SIG-M5 (cell line): ENCODE data around the gene TMEM255B.
"Not testable (repeated sequence)": the region's sequence is repeated elsewhere in the genome, so short reads cannot be mapped to it uniquely, and the experiment has no call there.

Experiments used
- DNase-seq: peaks from one replicate; lab custom pipeline; 2025; lab: John Stamatoyannopoulos, UW

The TMEM255B gene

DNA sequence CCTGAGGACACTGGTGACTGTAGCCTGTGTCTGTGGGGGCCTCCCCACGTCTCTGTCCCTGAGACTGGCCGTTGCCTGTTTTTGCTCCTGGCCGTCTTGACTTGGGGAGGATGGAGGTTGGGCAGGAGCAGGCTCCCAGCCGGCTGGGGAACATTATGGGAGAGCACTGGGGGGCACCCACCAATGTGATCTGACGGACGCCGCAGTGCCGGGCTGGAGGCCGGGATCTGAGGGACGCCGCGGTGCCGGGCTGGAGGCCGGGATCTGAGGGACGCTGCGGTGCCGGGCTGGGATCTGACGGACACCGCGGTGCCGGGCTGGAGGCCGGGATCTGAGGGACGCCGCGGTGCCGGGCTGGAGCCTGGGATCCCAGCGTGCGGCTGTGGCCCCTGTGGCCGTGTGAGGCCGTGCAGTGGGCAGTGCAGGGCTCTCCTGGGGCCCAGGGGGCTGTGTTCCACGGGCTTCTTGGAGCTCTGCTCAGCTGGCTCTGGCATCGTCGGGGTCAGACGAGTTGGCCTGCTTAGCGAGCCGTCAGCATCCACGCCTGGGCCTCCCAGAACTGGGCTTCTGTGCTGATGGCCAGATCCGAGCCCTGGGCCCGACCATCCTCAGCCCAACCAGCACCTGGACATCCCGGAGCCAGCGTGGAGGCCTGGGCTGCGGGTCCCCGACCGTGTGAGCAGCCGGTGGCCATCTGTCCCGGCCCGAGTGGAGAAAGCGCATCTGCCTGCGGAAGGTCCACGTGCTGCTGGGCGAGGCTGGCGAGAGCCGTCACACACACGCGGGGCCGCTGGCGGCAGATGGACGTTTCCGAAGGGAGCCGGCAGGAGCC lies 59.0 kb downstream of the TMEM255B start:
- DNase-seq = no peak

DNA sequence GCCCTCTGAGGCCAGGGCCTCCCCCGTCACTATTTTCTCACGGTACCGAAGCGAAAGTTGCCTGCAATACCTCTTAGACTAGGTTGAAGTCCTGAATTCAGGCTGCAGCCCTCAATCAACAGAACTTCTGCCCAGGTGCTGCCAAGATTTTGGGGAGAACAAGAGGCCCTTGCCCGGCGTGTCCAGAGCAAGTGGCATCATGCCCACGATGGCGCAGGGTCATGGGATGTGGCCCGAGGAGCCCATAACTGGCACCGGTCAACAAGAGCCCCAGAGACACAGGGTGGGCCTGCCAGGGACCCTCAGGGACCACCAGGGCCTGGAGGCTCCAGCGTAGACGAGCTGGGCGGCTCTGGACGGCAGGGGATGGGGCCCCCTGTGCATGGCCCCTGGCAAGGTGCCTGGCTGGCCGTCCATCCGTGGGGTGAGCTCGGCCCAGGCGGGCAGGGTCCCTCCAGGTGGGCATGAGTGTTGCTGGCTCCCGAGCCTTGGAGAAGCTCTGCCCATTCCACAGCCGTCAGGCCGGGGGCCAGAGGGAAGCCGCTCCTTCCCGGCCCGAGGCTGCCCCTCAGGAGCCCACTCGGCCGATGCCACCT lies 59.8 kb downstream of the TMEM255B start:
- DNase-seq = no peak

DNA sequence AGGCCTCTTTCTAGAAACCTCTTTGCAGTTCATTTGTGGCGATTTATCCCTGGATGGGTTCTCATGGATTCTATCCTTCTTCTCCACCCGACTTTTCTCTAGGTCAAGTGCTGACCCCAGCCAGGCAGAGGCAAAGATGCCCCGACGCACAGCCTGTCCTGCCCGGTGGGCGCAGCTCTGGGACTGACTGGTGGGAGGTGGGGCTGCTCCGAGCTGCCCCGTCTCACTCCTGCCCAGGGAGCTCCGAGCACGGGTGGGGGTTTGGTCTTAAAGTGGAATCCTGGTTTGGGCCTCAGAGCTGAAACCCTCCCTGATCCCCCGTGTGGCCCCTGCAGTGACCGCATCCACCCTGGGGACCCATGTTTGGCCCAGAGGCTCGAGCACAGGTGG lies 60.3 kb downstream of the TMEM255B start:
- DNase-seq = no peak

DNA sequence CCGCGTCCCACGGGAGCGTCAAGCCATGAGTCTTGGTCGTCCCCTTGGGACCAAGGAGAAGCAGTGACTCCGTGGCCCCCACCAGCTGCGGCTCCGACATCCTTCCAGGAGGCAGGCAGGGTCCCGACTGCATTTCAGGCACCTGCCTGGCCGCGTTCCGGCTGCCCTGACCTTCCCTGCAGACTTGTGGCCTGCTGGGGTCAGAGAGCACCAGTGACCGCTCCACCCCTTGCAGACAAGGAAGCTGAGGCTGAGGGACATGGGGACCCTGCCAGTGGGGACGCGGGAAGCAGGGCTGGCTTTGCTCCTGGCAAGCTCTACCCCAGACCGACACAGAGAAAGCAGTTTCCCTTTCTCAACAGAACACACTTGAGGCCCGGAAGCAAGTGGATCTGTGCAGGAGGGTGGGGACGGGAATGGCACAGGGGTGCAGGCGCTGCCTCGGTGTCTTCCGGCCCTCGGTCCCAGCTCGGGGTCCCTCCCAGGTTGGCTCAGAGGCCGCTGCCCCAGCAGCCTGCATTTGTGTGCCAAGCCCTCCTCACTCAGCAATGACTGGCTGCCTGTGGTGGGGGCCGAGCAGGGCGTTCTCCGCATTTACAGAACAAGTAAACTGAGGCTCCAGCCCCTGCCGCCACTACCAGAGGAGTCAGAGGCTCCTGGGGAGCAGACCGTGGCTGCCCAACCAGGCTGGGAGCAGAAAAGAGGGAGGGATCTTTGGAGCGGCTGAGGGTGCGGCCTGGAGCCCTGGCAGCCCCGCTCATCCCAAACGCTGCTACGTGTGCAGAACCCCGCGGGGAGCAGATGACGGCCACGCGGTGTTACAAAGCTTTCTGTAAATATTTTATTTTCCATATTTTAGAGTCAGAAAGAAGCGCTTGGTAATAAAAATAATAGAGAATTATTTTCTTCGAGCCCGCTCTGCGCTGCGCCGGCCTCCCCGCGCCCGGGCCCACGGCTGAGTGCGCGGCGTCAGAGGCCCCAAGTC lies 61.0 kb downstream of the TMEM255B start:
- DNase-seq = no peak

DNA sequence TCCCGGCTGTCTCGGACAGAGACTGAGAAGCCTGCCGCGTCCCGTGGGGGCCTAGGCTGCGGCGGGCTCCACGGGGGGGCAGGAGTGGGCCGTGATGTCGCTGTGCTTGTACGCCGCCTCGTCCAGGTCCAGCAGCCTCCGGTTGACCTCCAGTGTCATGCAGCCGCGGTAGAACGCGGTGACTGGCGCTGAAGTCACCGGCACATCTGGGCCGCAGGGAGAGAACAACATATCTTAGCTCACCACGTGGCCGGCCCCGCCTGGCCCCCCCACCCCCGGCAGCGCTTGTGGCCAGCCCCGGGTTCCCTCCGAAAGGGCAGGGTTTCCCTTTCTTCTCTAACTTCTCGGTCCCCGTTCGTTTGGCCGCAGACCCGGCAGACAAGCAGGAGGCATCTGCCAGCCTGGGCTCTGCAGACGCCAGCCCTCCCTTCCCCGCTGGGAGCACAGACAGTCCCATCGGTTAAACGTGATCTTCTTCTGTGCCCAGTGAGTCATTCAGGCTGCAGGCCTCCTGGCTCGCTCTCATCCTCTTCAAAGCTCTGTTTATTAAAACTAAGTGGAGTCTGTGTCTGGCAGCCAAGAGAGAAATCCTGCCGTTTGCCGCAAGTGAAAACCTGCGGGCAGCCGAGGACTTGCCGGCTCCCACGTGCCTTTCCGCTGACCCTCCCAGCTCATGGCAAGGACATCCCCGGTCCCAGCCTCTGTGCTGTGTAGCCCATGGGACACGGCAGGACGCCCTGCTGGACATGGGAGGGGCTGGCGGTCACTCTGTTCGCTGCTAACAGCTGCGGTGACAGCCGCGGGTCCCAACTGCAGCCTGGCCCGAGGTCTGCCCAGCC lies 62.0 kb downstream of the TMEM255B start:
- DNase-seq = no peak

DNA sequence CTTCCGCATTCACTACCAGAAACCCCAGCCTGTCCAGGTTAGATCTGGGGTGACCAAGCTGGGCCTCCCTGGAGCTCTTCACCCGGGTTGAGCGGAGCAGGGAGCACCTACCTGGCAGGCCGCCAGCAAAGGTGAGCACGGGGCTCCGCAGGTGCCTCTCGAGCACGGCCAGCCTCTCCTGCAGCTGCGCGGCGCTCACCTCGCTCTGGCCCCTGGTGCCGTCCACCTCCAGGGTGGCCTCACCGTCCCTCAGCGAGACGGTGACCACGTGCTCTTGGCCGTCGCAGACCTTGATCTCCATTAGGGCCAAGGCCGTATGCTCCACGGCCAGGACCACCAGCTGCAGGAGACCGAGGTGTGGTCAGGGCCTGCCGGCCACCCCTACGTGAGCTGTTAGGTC lies 62.8 kb downstream of the TMEM255B start:
- DNase-seq = no peak

DNA sequence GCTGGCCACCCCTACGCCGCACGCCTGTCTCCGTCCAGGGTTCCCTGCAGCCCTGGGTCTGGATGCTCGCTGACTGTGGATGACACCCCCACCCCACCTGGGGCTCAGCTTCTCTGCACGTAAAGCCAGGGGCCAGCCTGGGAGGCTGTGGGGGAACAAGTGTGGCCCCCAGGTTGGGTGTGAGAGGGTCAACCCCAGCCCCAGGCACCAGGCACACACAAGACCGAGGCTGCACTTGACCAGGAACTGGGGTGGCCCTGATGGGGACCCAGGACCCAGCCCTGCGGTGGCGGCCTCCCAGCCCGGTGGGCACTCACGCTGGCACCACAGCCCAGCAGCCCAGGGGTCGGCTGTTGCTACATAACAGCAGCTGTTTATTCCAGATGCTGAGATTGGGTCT lies 63.2 kb downstream of the TMEM255B start:
- DNase-seq = no peak

DNA sequence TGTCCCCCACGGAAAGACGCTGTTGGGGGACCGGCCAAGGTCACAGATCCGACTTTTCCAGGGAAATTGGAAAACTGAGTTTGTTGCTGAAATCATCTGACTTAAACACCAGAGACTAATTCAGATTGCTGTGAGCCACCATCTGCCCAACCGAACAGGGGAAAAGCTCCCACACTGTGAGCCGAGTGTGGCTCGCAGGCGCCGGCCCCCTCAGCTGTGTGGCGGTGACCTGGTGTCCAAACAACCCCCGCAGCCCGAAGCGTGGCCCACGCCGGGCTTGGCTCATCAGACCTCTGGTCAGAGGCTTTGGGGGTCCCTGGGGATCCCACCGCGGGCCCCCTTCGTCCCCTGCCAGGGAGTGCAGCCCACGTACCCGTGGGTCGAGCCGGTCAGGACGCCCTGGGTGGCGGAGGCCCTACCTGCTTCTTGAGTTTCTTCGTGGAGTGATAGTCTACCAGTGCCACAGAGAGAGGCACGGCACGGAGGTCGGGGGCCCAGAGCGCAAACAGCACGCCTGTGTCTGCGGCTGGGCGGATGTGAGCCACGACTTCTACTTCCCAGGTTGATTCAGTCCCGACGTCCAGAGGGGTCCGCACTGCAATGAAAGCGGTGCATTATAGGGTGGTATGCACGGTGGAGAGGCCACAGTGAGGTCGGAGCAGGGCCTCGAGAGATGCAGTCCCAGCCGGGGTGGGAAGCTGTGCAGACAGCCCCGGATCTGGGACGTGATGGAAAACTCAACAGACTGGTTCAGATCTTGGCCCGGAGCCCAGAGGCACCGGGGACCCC lies 64.1 kb downstream of the TMEM255B start:
- no peak for DNase-seq

DNA sequence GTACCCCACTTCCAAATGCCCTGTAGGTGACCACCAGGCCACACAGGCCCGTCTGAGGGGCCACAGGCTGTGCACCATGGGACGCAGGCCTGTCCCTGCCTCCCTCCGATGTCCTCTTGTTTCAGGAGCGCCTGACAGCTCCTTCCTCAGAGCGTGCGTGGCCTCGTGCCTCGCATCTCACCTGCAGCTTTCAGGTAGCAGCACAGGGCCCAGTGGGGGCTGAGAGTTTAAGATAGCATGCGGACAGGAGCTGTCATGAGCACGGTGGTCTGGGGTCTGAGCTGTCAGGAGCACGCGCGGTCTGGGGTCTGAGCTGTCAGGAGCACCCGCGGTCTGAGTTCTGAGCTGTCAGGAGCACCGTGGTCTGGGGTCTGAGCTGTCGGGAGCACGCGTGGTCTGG lies 64.7 kb downstream of the TMEM255B start:
- no peak for DNase-seq

DNA sequence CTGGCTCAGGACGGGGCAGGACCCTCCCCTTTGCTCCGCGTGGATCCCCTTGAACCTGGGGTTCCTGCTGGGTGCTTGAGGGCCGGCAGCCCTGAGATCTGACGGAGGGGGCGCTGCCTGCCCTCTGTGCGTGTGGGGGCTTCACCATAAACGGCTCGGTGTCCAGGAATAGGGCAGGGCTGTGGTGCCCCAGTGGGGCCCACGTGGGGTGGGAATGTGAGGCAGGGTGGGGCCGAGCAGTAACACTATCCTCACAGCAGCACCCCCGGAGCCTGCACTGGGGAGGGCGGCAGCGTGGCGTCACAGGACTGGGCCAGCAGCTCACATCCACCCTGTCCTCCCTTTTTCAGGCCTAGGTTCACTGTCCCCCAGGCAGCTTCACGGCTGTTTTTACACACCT lies 66.8 kb downstream of the TMEM255B start:
- no peak for DNase-seq

DNA sequence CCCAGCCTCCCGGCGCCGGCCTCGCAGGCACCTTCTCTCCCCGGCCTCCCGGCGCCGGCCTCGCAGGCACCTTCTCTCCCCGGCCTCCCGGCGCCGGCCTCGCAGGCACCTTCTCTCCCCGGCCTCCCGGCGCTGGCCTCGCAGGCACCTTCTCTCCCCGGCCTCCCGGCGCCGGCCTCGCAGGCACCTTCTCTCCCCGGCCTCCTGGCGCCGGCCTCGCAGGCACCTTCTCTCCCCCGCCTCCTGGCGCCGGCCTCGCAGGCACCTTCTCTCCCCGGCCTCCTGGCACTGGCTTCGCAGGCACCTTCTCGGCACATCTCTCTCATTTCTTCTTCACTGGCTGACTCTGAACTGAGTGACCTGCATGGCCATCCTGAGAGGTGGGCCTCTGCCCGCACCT lies 67.4 kb downstream of the TMEM255B start:
- DNase-seq = not testable (repeated sequence)

DNA sequence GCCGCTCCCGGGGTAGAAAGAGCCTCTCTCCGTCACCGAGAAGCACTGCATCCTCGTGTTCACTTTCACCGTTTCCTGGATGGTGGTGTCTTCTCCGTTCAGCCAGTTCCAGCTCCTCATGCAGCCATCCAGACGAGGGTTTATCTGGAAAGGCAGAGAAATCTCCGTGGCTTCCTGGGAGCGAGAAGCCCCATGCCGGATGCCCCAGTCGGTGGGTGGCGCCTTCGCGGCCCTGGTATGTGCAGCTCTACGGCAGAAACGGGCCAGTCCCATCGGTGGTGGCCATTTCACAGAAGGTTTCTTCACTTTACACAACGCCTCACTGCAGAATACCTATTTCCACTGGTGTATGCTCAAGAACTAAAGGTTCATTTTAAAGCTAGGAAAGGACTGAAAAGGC lies 68.0 kb downstream of the TMEM255B start:
- DNase-seq = no peak

DNA sequence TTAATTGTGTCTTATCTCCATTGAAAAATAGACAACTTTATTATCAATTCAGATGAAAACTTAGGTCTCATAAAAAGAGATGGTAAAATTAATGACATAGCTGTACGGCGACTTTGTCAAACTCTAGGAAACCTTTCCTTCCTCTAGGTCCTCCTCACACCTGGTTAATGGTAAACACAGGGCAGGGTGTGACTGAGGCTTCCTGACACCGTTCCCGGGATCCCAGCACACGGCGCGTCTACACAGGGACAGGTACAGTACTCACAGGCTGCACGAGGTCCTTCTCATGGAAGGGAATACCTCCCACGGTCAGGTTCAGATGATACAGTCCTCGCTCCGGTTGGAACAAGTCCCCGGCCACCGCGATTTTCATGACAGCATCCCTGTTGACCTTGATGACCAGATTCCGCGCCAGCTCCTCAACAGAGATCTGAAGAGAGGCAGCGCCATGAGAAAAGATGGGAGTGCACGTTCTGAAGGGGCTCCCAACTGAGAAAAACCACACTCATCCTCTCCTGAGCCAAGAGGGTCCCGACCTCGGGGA lies 69.3 kb downstream of the TMEM255B start:
- no peak for DNase-seq

DNA sequence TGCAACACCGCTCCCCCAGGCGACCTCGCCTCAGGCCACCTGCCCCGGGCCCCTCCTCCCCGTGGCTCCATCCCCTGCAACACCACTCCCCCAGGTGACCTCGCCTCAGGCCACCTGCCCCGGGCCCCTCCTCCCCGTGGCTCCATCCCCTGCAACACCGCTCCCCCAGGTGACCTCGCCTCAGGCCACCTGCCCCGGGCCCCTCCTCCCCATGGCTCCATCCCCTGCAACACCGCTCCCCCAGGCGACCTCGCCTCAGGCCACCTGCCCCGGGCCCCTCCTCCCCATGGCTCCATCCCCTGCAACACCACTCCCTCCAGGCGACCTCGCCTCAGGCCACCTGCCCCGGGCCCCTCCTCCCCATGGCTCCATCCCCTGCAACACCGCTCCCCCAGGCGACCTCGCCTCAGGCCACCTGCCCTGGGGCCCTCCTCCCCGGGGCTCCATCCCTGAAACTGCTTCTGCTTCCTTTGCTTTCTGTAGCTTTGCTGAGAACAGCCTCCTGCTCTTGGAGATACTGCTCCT lies 71.5 kb downstream of the TMEM255B start:
- DNase-seq = not testable (repeated sequence)

DNA sequence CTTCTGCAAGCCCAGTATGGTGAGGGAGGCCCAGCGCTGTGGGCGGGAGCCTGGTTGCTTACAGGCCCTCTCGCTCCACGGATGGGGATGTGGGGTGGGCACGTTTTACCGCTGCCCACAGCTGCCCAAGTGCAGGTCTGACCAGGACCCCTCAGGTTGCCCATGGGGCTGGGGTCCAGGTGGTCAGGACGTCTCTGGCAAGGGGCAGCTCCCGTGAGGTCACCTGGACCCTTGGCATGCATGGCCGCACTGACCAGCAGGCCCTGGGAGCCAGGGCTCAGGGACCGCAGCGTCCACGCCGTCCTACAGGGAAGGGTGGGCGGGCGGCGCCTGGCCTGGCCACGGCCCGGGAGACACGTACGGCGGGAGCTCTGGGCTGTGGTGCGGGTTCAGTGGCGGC lies 72.0 kb downstream of the TMEM255B start:
- no peak for DNase-seq

DNA sequence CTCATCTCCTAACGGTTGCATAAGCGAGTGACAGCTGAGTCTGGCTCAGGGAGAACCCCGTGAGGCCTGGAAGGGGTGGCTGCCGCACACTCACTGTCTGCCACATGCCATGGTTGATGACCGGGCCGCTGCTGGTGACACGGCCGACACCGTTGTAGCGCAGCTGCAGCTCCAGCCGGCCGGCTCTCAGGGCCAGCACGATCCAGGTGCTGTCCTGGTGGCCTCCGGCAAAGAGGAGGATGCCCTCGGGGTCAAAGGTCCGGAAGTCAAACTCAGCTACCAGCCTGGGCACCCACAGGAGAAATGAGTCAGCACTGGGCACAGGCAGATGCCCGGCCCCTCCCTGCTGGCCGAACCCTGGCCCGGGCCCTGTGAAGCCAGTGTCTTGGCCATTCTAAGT lies 73.2 kb downstream of the TMEM255B start:
- no peak for DNase-seq

DNA sequence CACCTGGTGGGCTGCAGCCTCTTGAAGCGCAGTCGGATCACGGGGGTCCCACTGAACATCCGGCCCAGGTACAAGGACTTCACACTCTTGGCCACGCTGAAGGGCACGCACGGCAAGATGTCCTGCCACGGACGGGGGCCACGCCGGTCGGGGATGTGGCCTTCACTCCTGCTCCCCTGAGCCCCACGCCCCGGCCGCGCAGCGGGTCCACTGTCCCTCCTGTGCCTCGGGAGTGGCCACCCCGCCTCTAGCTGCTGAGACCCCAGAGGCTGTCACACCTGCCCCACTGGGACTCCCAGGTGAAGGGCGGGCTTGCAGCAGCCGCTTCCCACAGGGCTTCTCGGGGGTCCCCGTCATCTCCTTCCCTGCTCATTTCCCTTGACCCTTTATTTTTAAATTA lies 73.6 kb downstream of the TMEM255B start:
- no peak for DNase-seq

DNA sequence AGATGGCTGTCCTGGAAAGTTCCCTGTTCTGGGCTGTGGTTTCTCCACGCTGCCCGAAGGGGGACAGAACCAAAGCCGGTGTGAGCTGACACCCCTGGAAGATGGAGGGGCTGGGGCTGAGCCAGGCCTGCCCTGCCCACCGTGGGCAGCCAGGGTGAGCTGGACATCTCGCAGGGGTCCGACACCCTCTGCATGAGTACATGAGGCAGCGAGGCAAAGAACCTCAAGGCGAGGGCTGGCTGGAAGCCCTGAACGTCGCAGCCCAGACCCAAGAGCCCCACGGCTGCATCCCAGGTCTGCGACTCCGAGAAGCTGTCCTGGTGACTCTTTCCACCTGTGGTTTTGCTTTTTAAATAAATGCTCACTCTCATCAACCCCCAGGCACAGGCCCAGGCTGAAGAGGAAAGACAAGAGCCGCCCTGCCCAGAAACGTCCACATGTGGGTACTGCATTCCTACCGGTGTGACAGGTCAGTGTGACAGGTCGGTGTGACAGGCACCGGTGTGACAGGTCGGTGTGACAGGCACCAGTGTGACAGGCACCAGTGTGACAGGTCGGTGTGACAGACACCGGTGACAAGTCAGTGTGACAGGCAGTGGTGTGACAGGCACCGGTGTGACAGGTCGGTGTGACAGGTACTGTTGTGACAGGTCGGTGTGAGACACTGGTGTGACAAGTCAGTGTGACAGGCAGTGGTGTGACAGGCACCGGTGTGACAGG lies 74.2 kb downstream of the TMEM255B start:
- DNase-seq = no peak

DNA sequence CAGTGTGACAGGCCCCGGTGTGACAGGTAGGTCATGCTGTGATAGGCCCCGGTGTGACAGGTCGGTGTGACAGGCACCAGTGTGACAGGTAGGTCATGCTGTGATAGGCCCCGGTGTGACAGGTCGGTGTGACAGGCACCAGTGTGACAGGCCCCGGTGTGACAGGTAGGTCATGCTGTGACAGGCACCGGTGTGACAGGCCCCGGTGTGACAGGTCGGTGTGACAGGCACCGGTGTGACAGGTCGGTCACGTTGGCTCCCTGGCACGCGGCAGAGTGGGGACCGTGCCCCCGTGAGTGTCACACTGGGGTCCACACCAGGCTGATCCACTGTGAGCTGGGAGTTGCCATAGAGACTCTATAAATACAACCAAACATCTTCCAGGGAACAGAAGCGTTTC lies 75.0 kb downstream of the TMEM255B start:
- not testable (repeated sequence) for DNase-seq
